GM18511 (cell line): ENCODE results near the gene EMD.

Experiments
- ATAC-seq: cut with Tn5 transposase; IDR thresholded peaks from one replicate; pipeline ENCODE4 v1.9.1; 2021; ENCODE audit warnings: mild to moderate bottlenecking, moderate library complexity; ENCODE audit not compliant: unreplicated experiment

The EMD gene

DNA sequence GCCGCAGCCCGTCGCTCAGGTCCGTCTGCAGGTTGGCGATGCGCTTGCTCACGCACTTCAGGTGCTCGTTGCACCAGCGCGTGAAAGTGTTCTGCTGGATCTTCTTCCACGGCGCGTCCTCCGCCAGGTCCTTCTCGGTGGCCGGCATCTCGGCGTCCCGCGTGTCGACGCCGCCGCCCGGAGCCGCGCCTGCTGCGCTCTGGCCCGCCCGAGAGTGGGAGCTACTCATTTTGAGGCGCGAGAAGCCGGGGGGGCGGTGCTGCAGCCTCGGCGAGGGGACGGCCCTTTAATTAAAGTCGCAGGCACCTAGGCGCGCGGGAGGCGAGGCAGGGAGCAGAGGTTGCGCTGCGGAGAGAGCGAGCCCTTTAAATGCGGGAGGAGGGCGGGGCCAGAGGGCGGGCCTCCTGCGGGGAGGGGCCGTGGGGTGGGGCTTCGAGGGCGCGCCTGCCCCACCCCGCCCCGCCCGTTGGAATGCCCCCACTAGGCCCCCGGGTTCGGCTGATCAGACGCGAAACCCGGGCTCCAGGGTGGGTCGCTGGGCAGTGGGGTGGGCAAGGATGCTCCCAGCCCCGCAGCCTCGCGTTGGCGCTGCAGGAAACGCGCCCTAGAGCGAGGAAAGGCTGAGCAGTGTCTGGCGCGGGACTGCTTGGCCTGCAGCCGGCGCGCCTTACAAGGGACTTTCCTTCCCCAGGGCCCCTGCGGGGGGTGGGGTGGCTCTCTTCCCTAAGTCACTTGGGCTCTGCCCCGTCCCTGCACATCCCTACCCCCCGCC lies 7.9 kb upstream of the EMD start:
- peak; percentile 61 for ATAC-seq

DNA sequence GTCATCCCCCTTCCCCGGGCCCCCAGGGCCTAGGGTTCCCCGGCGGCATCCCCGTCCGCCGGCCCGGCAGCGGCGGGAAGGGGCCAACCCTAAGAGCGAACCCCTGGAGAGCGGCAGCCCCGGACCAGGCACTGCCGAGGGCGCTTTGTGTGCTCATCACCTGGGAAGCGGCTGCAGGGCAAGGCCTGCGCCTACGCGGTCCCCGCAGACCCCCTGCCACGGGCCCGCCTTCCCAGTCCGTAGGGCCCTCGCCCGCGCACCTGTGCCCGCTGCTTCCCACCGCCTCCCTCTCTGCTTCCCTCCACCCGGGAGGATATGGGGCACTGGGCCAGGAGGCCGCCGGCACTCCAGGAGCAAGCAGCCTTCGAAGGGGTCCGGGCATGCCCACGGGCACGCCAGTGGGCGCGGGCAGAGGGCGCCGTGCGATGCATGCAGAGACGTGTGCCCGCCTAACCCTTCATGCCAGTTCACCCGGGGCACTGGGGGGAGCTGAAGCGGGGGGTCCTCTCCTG lies 7.2 kb upstream of the EMD start:
- peak; percentile 7 for ATAC-seq

DNA sequence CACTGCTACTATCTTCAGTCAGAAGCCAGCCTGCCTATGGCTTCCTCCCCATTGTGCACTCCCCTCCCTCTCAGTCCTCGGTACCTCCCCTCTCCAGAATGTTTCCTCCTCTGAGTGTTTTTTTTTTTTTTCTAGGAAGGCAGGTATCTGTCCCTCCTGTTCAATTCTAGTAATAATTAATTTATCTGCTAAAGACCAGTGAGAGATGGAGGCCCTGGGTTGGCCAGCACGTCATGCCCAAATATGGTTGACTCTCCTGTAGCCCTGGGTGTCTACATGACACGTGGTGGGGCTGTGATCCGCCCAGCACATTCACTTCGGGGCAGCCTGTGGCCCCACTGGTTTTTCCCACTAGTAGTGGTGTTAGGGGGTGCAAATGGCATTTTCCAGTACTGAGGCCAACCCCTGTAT lies 6.5 kb upstream of the EMD start:
- ATAC-seq = no peak

DNA sequence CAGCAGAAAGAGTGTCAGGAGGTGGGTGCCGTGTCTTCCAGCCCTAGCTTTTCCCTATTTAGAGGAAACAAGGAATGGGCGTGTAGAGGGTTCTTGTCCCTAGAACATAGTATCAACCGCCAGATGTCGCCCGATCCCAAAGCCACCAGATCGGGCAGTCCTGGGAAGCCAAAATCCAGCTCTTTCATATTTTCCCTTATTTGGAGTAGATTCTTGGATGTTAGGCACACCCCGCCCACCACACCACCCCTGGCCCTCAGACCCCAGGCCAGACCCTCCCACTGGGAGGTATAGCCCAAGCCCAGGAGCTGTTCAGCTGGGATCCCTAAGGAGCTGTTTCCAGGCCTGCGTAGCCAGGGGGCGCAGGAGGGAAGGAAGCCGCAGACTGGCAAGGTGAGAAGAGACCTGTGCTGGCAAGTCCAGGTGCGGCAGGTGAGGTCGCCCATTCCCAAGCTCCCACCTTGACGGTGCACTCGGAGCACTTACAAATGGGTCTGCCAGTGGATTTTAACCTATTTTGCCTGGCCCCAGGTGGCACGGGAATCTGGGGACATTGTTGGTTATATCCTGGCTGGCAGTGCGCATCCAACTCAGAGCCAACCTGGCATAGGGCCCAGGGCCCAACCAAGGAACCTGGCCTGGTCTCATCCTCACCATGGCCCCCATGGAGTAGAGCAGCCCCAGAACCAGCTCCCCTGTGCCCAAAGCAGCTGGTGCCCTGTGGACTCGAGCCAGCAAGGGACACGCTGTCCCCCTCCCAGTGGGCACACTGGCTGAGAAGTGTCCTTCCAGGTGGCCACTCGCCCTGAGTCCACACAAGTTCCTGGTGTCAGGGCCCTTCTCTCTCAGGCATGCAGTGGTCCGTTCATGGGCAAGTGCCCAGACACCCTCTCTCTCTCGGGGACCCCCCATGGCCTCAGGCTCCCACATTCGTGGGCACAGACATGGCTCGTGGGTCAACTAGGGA lies 5.5 kb upstream of the EMD start:
- no peak for ATAC-seq

DNA sequence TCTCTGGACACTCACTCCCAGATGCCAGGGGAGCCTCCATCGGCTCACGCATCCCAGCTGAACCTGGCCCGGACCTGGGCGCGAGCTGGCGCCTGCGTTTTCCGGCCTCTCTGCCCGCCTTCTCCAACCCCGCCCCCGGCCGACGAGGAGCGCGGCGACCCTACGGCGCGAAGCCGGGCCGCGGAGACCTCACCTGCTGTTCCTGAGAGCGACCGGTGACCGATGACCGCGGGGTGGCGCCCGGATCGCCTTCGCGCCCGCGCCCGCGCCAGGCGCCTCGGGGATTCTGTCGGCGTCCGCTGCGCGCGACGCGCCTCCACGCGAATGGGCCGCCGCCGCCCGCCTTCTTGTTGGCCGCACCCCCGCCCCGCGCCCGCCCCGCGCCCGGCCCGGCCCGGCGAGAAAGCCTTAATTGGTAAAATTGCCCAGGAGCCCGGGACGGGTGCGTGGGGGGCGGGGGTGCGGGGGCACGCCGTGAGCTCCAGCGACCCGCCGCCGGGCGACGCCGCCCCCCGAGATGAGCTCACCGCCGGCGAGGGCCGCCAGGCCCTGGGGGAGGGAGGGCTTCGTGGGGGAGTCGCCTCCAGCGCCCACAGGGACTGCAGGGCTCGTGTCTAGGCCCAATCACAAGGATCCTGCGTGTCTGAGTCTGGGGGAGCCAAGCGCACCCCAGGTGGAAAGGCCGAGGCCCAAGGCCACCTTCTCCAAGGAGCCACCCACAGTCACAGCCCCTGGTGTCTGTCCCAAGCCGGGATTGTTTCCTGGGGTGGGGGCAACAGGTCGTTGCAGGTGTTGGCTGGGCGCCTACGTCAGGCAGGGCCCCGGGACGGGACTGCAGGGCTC lies 4.6 kb upstream of the EMD start, which contains the start of gene FLNA:
TSS of gene FLNA (minus strand) at position 322 of the 843 bp plus-strand sequence. CDS start 3,389 bp downstream, outside the sequence.
- no peak for ATAC-seq

GRCh38 chrX:154375156-154375504 lies 4.0 kb upstream of the EMD start:
- no peak for ATAC-seq

DNA sequence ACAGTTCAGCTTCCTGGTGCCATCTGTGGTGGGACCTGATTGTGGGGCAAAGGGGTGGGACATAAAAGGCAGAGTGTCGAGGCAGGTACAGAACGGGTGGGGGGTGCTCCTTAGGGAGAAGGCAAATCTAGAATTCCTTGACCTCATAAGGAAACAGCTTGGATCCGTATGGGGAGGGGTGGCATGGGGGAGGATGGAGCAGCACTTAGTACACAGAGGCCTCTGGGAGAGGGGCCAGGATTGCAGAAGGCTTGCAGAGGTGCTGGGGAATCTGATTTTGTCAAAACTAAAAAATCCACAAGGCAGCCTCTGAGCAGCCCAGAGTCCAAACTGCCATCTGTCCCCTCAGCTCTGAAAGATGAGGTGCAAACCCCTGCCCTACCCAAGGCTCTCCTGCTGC lies 2.3 kb upstream of the EMD start:
- ATAC-seq = no peak

DNA sequence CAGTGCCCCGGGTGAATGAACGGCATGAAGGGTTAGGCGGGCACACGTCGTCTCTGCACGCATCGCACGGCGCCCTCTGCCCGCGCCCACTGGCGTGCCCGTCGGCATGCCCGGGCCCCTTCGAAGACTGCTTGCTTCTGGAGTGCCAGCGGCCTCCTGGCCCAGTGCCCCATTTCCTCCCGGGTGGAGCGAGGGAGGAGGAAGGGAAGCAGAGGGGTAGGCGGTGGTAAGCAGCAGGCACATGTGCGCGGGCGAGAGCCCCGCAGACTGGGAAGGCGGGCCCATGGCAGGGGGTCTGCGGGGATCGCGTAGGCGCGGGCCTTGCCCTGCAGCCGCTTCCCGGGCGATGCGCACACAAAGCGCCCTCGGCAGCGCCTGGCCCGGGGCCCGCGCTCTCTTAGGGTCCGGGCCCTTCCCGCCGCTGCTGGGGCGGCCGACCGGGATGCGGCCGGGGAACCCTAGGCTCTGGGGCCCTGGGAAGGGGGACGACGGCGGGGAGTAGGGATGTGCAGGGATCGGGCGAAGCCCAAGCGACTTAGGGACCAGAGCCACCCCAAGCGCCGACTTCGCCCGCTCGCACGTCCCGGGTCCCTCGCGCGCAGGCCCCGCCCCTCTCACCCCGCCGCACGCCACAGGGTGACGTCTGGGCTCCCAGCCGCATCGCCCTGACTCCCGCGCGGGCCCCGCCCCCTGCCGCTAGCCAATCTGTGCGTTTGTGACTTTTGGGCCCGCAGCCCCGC lies 866 bp upstream of the EMD start:
- peak; percentile 5 for ATAC-seq

- no peak for ATAC-seq
These were observed 465 bp downstream of the EMD start for GRCh38 chrX:154379569-154379951.

GRCh38 chrX:154380153-154380552 lies 1.1 kb downstream of the EMD start:
- no peak for ATAC-seq

- no peak for ATAC-seq
These were observed 1.7 kb downstream of the EMD start for GRCh38 chrX:154380787-154381186.

DNA sequence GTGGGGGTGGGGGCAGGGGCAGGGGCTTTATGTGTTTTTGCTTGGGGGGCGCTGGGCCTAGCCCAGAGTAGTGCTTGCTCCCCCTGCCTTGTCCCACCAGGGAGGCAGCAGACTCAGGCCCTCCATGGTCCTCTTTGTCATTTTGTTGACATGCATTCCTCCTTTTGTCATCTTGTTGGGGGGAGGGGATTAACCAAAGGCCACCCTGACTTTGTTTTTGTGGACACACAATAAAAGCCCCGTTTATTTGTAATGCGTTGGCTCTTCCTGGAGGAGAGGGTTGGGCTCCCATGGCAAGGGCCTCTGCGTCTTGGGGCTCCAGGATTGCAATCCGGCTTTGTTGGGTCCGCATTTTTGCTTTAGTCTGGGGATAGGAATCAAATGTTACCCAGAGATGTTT lies 2.2 kb downstream of the EMD start:
- ATAC-seq = no peak

- ATAC-seq = no peak
These were observed 3.5 kb downstream of the EMD start for GRCh38 chrX:154382483-154383069.

DNA sequence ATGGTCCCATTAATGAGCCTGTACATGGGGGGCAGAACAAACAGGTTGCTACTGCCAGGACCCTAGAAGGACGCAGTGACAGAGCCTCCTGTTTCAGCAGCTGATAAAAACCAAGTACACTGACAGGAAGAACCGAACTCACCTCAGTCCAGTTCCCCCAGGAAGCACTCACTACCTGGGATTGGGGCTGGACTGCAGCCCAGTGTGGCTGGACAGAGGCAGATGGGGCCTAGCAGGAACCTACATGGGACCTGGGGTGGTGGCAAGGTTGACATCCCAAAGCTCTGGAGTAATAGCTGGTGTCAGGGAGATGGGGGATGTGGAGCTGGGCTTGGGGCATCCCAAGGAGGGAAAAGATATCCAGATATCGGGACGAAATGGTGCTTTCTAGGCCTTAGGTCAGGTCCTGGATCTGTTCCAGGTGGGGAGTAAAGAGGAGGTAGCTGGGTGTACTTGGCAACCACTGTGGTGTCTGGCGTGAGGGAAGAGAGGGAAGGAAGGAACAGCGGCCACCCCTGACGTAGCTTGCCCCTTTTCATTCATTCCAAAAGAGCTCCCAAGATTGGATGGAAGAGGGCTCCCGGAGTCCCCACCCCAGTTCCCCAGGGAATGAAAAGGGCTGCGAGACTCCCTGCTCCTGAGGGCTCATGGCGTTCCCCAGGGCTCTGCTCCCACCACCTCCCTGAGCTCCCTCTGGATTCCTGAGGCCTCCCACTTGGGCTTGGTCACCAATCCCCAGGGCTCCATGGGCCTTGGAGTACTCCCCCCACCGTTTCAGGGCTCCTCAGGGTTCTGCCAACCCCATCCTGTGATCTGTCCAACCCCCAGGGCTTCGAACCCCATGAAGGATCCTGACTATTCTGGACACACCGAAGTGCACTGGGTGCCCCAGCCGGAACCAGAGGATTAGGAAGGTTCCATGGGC lies 4.5 kb downstream of the EMD start:
- ATAC-seq = no peak

DNA sequence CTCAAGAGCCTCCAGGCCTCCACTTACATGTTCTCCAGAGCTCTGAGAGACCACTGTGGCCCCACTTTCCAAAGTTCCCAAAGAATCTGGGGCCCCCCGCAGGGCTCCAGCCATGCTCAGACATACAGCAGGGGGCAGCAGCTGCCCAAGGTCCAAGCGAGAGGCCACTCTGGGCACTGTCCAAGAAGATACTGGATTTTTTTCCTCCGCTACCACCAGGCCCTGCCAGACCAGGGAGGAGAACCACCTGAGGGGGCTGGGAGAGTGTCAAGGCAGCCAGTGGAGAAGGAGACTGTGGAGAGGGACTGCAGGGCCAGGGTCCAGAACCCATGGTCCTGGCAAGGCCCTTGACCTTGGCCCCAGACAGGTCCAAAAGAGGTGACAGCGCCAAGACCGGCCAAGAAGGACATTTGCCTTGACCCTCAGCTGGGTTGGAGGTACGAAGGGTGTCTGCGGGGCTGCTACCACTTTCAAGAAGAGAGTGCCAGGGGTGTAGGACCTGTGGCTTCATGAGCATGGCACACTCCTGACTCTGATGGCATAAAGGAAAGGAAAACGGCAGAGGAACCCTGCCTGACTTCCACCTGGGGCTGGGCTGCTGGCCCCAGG lies 5.3 kb downstream of the EMD start:
- no peak for ATAC-seq

GRCh38 chrX:154388094-154388493 lies 9.0 kb downstream of the EMD start:
- ATAC-seq = peak; percentile 42

DNA sequence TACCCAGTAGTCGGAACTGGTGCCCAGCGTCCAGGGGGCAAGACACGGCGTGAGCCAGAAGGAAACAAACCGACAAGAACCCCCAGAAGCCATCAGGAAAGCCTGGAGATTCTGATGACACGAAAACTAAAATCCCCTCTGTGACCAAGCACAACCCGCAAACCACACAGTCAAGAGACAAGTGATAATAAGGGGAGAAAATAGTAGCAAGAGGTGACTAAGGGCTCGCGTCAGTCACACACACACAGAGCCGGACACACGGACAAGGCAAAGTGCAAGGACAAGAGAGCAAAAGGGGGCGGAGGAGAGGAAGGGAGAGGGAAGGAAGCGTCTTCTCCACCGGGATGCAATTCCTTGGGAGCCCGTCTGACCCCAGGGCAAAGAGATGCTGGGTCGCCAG lies 9.6 kb downstream of the EMD start:
- peak; percentile 21 for ATAC-seq
